ENCODE data around the gene VAX1. TPM values are rescaled to one million over a fixed set of nuclear protein-coding genes. Genes with fewer than 3 reads are reported as not detected.
A peak's percentile ranks its signal among the peaks of the same experiment; 100 is the strongest.
"Not testable (repeated sequence)": the region's sequence is repeated elsewhere in the genome, so short reads cannot be mapped to it uniquely, and the experiment has no call there.

Gene VAX1
- total RNA-seq, 2 donors from 2014 or later = not detected

DNA sequence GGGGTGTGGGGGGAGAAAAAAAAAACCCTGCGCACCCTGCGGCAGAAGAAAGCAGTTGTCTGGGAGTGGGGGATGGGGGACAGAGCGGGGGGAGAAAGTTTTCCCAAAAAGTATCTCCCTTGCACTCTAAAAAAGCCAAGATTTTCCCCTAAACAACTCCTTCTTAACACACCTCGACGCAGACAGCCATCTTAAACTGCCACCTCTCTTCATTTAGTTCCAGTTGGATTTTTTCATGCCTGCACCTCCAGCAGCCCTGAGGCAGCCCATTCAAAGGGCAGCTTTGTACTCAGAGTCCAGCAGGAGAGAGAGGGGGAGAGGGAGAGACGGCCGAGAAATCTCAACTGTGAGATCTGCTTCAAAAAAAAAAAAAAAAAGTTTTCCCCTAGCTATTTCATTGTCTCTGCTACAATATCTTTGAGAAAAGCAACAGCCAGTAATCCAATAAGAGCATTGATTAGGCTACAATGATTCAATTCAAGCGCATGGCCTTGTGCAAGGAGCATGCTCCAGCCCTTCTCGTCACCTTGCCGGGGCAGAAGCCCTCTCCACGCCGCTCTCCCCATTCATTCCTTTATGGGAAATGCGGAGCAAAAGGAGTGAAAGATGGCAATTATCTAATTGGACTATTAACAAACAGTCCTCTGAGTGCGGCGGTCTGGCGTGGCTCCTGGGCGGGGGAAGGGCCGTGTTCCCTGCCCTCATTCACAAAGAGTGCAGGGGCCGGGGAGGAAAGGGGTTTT, 939 bp upstream of the VAX1 start:
- DNase-seq = no peak
- intact Hi-C loops (cut with DNase I, micrococcal nuclease) = no loop called here
- no peak for ATAC-seq

- peak; percentile 71 for ATAC-seq
- intact Hi-C loops (cut with DNase I, micrococcal nuclease) = no loop called here
- no peak for DNase-seq
Measured at GRCh38 chr10:117137031-117137910, 799 bp downstream of the VAX1 start.

- intact Hi-C loops (cut with DNase I, micrococcal nuclease) = no loop called here
- no peak for ATAC-seq
- no peak for DNase-seq
Measured at GRCh38 chr10:117136391-117136975, 1.6 kb downstream of the VAX1 start.

GRCh38 chr10:117135480-117136140, 2.5 kb downstream of the VAX1 start:
- ATAC-seq (no peak), DNase-seq (no peak)
- intact Hi-C loops (cut with DNase I, micrococcal nuclease) = no loop called here

GRCh38 chr10:117135026-117135372, 3.1 kb downstream of the VAX1 start:
- intact Hi-C loops (cut with DNase I, micrococcal nuclease) = no loop called here
- DNase-seq (no peak), ATAC-seq (no peak)

DNA sequence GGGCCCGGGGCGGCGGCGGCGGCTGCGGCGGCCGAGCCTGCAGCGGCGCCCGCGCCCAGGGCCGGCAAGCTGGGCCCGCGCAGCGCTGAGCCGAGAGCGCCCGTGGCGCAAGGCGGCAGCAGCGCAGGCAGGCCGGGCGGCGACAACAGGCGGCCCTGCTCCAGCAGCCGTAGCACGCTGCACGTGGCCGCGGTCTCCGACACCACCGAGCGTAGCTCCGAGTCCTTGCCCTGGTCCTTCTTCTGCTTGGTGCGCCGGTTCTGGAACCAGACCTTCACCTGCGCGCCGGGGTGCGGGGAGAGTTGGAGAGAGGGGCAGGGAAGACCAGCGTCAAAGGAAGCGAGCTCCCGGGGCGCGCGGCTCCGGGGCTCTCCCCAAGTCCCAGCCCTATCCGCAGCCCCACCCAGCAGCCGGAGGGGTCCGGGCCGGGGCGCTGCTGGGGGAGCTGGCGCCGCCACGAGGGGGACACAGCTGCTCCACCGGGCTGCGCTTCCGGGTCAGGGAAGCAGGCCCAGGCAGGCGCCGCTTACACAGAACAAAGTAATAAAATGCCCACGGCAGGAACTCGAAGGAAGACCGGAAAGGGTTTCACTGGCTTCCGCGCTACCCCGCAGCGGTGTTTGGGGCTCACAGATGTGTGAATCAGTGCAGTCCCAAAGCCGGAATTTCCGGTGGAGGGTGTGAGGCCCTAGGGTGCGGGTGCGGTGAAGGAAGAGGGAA, 3.6 kb downstream of the VAX1 start:
- DNase-seq (peak in 1 of 2 donors; percentile 22), ATAC-seq (peak; percentile 62)
- intact Hi-C loops (cut with DNase I, micrococcal nuclease) = no loop called here

DNA sequence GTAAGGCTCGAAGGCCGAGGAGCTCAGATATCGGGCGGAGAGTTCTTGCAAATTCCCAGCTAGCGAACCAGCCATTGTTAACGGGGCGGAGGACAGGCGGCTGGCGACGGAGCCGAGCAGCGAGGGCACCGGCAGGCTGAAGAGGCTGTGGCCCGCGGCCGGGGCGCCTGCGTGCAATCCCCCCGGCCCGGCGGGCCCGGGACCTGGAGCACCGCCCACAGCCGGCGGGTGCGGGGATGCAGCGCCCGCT, 4.1 kb downstream of the VAX1 start:
- intact Hi-C loops (cut with DNase I, micrococcal nuclease) = no loop called here
- no peak for DNase-seq
- ATAC-seq = no peak

GRCh38 chr10:117133273-117134055, 4.6 kb downstream of the VAX1 start:
- intact Hi-C loops (cut with DNase I, micrococcal nuclease) = no loop called here
- DNase-seq = no peak

GRCh38 chr10:117132751-117133231, 5.3 kb downstream of the VAX1 start:
- no peak for DNase-seq
- intact Hi-C loops (cut with DNase I, micrococcal nuclease) = no loop called here
- no peak for ATAC-seq

More at GRCh38 chr10:117133273-117134055, 4.6 kb downstream of the VAX1 start:
- ATAC-seq = no peak

DNA sequence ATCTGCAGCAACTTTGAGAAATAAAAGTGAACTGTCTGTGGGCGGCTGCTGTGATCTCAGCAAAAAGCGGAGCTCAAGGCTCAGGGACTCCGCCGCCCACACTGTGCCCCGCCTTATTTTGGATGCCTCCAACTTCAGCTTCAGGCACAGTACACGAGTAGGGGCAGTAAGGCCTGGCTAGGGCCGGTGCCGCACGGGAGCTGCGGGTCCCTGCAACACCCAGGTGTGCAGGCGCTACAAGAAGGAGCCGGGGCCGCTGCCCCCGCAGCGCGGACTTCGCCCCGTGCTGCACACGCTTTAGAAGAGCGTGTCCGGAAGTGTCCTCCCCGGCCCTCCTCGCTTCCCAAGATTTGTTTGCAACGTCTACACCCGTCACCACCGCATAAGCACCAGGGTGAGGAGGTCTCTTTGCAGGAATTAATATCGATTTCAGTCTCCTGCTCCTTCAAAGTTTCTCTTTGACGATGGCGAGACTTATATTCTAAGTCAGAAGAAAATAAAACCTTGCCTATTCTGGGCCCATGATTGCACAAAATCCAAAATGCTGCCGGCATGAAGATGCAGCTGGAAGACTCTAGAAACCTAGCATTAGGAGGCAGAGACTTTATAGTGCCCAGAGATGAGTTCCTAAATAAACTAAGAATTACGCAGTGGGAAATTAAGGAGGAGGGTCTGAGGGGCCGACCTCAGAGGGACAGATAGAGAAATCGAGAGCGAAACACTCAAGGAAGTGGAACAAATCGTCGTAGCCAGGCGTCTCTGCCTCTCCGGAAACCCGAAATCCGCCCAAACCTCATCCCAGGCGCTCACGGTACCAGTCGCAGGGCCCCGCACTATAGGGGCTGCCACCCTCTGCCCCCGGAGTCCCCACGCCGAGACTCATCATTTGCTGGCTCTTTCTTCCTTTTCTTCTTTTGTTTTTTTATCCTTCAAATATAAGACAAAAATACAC, 6.4 kb downstream of the VAX1 start:
- intact Hi-C loops (cut with DNase I, micrococcal nuclease) = no loop called here
- DNase-seq (no peak), ATAC-seq (peak; percentile 86)

DNA sequence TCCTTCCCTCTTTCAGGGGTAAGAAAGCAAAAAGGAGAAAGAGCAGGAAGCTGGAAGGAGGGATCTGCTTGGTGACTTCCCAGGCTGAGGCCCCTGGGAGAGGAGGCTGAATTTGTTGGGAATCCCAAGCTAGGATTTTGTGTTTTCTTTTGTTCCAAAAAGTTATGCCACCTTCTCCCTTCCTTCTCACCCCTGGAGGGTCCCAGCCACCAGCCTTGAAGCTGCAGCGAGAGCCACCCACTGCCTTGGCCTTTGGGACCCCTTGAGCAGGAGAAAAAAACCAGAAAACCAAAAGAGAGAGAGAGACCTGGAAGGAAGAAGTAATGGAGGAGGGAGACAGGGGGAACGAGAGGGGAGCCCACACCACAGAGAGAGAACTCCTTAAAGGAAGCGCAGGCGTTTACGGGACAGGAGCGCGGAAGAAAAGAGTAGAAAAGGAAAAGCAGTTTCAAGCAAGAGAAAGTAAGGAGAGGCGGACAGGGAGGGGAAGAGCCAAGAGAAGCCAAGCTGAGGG, 7.2 kb downstream of the VAX1 start:
- DNase-seq (no peak), ATAC-seq (no peak)
- intact Hi-C loops (cut with DNase I, micrococcal nuclease) = no loop called here

DNA sequence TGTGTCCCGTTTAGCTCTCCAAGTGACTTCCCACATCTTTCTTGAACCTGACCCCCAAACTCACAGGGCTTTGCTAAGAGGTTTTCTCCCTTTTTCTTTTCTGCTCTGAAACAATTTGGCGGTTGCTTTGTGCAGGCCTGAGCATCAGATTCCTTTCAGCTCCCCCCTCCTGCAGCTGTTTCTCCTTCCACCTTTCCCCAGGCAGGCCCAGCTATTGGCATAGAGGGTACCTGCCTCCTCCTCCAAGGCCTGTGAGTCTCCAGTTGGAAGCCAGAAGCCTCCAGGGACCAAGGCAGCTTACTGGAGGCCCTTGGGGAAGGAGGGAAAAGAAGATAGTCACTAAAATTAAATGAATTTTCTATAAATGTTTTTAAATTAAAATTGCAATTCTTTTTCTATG, 7.7 kb downstream of the VAX1 start:
- DNase-seq (no peak), ATAC-seq (no peak)
- intact Hi-C loops (cut with DNase I, micrococcal nuclease) = no loop called here

DNA sequence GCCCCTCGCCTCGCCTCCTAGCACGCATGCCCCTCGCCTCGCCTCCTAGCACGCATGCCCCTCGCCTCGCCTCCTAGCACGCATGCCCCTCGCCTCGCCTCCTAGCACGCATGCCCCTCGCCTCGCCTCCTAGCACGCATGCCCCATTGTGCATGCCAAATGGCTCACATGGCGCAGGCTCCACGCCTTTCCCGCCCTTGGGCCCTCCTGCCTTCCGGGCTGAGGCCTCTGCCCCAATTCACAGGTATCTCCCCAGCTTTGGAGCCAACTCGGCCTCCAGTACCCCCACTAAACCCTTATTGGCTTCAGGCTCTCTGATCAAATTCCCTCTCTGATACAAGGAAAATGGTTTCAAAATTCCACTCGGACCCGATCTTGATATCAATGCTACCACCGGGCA, 11.4 kb downstream of the VAX1 start:
- ATAC-seq; DNase-seq; intact Hi-C loops (cut with DNase I, micrococcal nuclease): not testable (repeated sequence)

- ATAC-seq = no peak
- intact Hi-C loops (cut with DNase I, micrococcal nuclease) = no loop called here
- no peak for DNase-seq
Measured at GRCh38 chr10:117126034-117126433, 12.0 kb downstream of the VAX1 start.

- ATAC-seq (no peak), DNase-seq (no peak)
- intact Hi-C loops (cut with DNase I, micrococcal nuclease) = no loop called here
Measured at GRCh38 chr10:117112220-117112619, 25.9 kb downstream of the VAX1 start.

DNA sequence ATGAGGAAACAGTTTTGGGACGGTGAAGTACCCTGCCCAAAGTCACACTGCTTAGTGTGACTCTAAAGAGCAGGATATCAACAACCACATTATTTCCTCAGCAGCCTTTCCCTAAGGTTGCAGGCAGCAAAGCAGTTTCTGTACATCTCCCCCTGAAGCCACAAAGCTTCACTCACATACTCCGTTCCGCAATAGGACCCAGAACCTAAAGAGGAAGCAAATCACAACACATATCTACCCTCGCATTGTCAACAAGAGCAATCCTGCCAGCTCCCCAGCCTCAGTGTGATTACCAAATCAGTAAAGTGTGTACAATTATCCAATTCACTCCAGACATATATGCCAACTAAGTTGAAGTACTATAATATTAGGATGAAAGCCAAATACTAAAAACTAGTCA, 30.8 kb downstream of the VAX1 start:
- DNase-seq = no peak
- intact Hi-C loops (cut with DNase I, micrococcal nuclease) = no loop called here
- no peak for ATAC-seq
